Stimulated activated CD4-positive, alpha-beta T cell treated with anti-CD3 and anti-CD28 coated beads, Interleukin-4, amount 100 ng/mL, for 1 hour (primary cell): ENCODE results near the gene USO1.
"Not testable (repeated sequence)": the region's sequence is repeated elsewhere in the genome, so short reads cannot be mapped to it uniquely, and the experiment has no call there.

Experiments
- DNase-seq: peaks from one replicate; pipeline ENCODE4 v3.0.0-alpha.2; 2020

USO1 gene

GRCh38 chr4:75848171-75848760, 123.9 kb downstream of the USO1 start:
- not testable (repeated sequence) for DNase-seq

- no peak for DNase-seq
These were observed 124.5 kb downstream of the USO1 start for GRCh38 chr4:75848891-75849290.

GRCh38 chr4:75849461-75849860, 125.1 kb downstream of the USO1 start:
- no peak for DNase-seq

- DNase-seq, result no peak
These were observed 134.3 kb downstream of the USO1 start for GRCh38 chr4:75858721-75859120.

GRCh38 chr4:75860606-75861005, 136.2 kb downstream of the USO1 start:
- DNase-seq, result no peak
